Stimulated activated naive CD4-positive, alpha-beta T cell treated with Interleukin-2 at 50 U/mL for 16 hours (primary cell): ENCODE data around the gene ODR4.
"Not testable (repeated sequence)": the region's sequence is repeated elsewhere in the genome, so short reads cannot be mapped to it uniquely, and the experiment has no call there.

Source experiments
- DNase-seq: peaks from one replicate; lab custom pipeline; 2025; lab: John Stamatoyannopoulos, UW

Gene ODR4

GRCh38 chr1:186375152-186375928, at the start of gene ODR4, which contains the start of gene TPR:
TSS of gene ODR4 (plus strand) at chr1:186375838. CDS start at chr1:186379786, 3,948 bp downstream.
TSS of gene TPR (minus strand) at chr1:186375253. CDS start at chr1:186375028, 225 bp downstream.
- DNase-seq = peak; percentile 98

- no peak for DNase-seq
Observed at GRCh38 chr1:186326009-186326408, 49.6 kb upstream of the ODR4 start.

- DNase-seq = no peak
Observed at GRCh38 chr1:186327331-186327730, 48.3 kb upstream of the ODR4 start.

- DNase-seq = no peak
Observed at GRCh38 chr1:186330758-186331157, 44.9 kb upstream of the ODR4 start.

GRCh38 chr1:186337554-186337953, 38.1 kb upstream of the ODR4 start:
- no peak for DNase-seq

- DNase-seq = no peak
Observed at GRCh38 chr1:186340772-186341171, 34.9 kb upstream of the ODR4 start.

- not testable (repeated sequence) for DNase-seq
Observed at GRCh38 chr1:186347837-186348691, 27.6 kb upstream of the ODR4 start.

- DNase-seq = peak; percentile 42
Observed at GRCh38 chr1:186374303-186375151, 1.1 kb upstream of the ODR4 start.

GRCh38 chr1:186375929-186376319, 286 bp downstream of the ODR4 start:
- peak; percentile 28 for DNase-seq

- DNase-seq = no peak
Observed at GRCh38 chr1:186386725-186387383, 11.2 kb downstream of the ODR4 start.

- DNase-seq = no peak
Observed at GRCh38 chr1:186390925-186391324, 15.3 kb downstream of the ODR4 start.

GRCh38 chr1:186391841-186392240, 16.2 kb downstream of the ODR4 start:
- DNase-seq = no peak

GRCh38 chr1:186392711-186393110, 17.1 kb downstream of the ODR4 start:
- not testable (repeated sequence) for DNase-seq

GRCh38 chr1:186401446-186401845, 25.8 kb downstream of the ODR4 start:
- not testable (repeated sequence) for DNase-seq

- DNase-seq = no peak
Observed at GRCh38 chr1:186403632-186404031, 28.0 kb downstream of the ODR4 start.

GRCh38 chr1:186404454-186405051, 28.9 kb downstream of the ODR4 start:
- no peak for DNase-seq

GRCh38 chr1:186409091-186409490, 33.5 kb downstream of the ODR4 start:
- no peak for DNase-seq

GRCh38 chr1:186413319-186413718, 37.7 kb downstream of the ODR4 start:
- DNase-seq = no peak

GRCh38 chr1:186418503-186418902, 42.9 kb downstream of the ODR4 start:
- DNase-seq = no peak

- DNase-seq = no peak
Observed at GRCh38 chr1:186420311-186420710, 44.7 kb downstream of the ODR4 start.

- DNase-seq = no peak
Observed at GRCh38 chr1:186420923-186421322, 45.3 kb downstream of the ODR4 start.
